Measurements from ENCODE around the gene ZNF823.
A peak's percentile ranks its signal among the peaks of the same experiment; 100 is the strongest.

The ZNF823 gene

GRCh38 chr19:11736696-11737095, 2.0 kb downstream of the ZNF823 start:
- DNase-seq, result no peak

DNA sequence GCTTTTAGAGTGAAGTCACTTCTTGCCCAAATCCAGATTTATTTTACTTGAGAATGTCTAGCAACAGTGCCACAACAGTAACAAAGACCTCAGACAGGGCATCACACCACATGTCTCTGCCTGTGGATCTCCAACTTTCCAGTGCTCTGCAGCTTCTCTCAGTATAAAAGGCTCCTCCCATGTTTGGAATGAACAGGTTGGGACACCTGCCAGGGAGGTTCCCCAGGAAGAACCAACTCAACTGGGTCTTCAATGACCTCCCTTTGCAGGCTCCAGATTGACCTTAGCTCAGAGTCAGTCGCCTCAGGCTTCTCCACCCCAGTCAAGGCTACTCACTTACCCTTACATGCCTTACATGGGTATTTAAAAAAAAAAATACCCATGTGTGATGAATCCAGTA, 3.4 kb downstream of the ZNF823 start:
- DNase-seq, result no peak

DNA sequence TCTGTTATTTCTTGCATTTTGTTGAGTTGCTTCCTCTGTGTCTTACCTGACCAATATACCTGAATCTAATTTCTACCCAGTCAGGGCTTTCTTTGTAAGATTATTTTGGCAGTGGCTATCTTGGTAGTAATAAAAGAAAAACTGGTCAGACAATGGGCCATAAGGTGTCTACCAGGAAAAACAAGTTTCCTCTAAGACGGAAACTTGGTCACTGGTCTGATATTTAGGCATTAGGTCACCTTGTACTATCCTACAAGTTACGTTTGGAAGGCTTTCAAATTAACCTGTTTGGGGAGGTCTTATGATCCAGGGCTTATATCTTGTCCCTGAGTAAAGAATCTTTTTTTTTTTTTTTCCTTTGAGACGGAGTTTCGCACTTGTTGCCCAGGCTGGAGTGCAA, 9.2 kb downstream of the ZNF823 start:
- DNase-seq, result no peak

DNA sequence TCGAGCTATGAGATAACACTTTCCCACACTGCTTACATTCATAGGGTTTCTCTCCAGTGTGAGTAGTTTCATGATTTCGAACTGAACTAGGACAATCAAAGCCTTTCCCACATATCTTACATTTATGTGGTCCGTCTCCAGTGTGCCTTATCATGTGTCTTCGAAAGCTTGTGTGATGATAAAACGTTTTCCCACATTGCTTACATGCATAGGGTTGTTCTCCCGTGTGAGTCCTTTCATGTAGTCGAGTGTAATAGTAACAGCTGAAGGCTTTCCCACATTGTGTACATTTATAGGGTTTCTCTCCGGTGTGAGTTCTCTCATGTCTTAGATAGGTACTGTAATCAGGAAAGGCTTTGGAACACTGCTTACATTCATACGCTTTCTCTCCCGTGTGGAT, 16.3 kb downstream of the ZNF823 start:
- DNase-seq, result no peak

GRCh38 chr19:11721681-11722080, 17.1 kb downstream of the ZNF823 start:
- DNase-seq, result no peak

DNA sequence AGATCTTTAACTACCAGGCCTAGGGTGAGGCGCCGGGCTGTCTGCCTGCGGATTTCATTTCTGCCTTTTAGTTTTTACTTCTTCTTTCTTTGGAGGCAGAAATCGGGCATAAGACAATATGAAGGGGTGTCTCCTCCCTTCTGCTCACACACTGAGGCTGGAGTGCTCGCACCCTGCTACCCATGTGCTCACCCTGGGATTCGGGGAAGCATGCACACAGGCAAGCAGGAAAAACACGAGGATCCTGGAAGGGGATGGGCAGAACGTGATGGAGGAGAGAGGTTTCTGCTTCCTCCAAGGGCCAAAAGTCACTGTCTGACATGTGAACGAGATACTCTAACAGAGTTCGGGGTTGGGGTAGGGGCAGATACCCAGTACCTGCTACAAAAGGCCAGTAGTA, 28.4 kb downstream of the ZNF823 start:
- no peak for DNase-seq

DNA sequence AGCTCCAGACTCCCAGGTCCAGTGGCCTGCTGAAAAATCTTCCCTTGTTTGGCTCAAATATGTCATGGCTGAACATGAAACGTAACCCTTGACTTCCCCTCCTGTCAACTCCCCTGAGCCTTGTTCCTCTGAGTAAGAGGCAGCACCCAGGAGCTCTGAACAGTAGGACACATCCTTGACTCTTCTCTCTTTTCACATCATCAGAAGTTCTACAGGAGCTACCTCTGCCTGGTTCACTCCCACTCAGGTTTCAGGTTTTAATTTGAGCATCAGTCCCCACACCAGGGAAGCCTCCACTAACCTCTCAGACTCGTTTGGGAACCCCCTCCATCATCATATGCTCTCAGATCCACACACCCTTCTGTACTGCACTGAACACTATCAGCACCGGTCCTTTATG, 30.3 kb downstream of the ZNF823 start:
- no peak for DNase-seq

GRCh38 chr19:11705474-11705873, 33.3 kb downstream of the ZNF823 start:
- no peak for DNase-seq

DNA sequence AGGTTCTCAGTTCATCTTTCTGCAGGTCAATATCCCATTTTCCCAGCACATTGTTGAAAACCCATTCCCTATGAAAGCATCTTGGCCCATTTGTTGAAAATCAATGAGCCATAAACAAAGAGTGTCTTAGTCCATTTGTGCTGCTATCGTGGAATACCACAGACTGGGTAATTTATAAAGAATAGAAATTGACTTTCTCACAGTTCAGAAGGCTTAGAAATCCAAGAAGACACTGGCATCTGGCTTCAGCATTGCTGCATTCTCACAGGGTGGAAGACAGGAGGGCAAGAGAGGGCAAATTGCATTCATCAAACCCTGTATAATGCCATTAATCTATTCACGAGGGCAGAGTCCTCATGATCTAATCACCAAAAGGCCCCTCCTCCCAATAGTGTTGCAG, 34.1 kb downstream of the ZNF823 start:
- DNase-seq, result no peak

DNA sequence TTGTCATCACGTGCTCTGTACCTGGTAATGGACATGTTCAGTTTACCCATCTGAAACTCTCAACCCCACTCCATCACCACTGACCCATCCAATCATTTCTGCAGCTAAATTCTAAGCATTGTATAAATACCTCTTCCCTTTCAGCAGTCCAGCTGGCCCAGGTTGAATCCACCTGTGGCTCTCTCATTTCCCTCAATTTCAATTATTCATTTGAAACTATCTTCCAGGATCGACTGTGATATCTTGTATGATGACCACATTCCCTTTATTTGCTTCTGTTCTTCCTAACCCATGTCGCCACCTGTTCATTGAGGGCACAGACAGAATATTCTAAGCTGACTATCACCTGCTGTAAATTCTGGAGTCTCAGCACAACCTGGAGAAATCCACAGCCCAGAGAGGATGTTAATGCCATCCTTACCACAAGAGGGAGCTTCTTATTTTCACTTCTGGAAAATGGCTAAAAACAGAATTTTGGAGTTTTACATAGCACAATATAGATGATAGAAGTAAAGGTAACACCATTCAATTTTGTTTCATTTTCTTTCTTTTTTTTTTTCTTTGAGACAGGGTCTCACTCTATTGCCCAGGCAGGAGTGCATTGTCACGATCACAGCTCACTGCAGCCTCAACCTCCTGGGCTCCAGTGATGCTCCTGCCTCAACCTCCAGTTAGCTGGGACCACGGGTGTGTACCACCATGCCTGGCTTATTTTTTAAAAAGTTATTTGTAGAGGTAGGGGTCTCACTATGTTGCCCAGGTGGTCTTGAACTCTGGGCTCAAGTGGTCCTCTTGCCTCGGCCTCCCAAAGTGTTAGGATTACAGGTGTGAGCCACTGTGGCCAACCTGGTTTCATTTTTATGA, 38.6 kb downstream of the ZNF823 start:
- DNase-seq, result no peak

DNA sequence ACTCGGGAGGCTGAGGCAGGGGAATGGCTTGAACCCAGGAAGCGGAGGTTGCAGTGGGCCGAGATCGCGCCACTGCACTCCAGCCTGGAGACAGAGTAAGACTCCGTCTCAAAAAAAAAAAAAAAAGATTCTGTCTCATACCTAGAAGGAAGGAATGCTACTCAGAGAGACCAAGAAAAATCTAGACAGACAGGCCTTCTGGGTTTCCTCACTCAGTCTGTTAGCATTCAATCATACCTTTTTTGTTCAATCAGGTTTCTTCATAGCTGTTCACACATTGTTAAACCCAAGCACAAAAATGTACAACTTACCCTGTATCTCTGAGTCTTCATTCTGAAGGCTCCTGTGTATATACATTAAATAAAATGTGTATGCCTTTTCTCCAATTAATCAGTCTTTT, 40.5 kb downstream of the ZNF823 start:
- DNase-seq, result no peak

- no peak for DNase-seq
Observed at GRCh38 chr19:11697284-11697855, 41.4 kb downstream of the ZNF823 start.

DNA sequence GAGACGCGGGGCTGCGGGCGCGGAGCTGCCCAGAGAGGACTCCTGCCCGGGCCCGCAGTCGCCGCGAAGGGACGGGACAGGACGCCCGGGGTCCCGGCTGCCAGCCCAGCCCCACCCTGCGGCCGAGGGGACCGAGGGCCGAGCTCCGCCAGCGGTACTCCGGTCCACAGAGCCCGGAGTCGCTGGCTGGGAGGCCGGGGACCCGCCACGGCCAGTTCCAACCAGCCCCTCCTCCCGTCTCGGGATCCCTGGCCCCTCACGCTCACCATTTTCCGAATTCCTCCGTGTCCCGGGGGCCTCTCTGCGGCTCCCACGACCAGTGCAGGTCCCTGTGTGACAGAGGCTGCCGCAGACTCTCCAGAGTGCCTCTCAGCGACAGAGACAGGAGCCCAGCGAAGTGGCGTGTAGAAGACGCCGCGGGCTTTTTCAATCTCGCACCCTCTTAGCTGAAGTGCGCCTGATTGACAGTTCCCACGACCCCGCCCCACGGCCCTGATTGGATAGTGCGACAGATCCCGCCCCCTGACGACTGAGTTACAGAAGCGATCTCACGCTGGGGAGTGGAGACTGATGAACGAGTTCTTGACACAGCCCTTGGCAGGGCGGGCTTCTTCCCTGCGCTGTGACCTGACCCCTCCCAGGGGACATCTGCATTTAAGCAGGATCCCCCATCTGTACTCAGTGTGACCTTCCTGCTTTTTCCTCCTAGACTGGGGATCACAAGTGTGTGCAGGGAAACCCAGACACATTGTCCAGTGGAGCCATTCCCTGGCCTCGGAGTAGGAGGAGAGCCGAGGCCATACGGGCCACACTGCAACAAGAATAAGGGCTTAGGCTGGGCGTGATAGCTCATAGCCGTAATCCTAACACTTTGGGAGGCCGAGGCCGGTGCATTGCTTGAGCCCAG, 44.0 kb downstream of the ZNF823 start:
- peak; percentile 67 to 80 for DNase-seq

DNA sequence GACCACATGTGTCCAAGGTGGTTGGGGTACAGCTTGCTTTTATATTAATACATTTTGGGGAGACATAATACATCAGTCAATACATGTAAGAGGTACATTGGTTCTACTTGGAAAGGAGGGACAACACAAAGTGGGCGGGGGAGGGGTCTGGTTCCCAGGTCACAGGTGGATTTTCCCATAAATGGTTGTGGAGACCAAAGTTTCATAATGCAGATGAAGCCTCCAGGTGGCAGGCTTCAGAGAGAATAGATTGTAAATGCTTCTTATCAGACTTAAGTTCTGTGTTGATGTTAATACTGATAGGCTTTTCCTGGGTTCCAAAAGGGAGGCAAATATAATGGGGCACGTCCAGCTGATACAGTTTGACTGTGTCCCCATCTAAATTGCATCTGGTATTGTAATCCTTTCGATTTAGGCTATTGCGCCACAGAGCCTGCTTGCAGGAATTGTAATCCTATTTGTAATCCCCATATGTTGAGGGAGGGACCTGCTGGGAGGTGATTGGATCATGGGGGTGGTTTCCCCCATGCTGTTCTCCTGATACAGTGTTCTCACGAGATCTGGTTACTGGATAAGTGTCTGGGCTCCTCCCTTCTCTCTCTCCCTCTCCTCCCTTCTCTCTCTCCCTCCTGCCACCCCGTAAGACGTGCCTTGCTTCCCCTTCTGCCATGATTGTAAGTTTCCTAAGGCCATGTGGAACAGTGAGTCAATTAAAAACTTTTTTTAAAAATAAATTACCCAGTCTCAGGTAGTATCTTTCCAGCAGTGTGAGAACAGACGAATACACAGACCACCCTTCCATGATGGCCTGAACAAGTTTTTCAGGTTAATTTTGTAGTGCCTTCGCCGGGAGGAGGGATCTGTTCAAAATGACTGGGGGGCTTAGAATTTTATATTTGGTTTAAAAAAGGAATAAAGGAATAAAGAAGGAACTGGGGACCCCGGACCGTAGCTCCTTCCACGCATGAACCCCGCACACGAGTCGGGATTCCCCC, 44.9 kb downstream of the ZNF823 start:
- DNase-seq, result no peak

- DNase-seq, result no peak
Observed at GRCh38 chr19:11692127-11692790, 46.5 kb downstream of the ZNF823 start.

- no peak for DNase-seq
Observed at GRCh38 chr19:11685676-11686650, 52.8 kb downstream of the ZNF823 start.

GRCh38 chr19:11684987-11685675, 53.6 kb downstream of the ZNF823 start:
- DNase-seq, result no peak

GRCh38 chr19:11680689-11681302, 58.0 kb downstream of the ZNF823 start:
- DNase-seq, result no peak

- no peak for DNase-seq
Observed at GRCh38 chr19:11678504-11678903, 60.2 kb downstream of the ZNF823 start.
